K562 (cell line): Measurements from ENCODE around the gene FA2H. TPM values are rescaled to one million over a fixed set of nuclear protein-coding genes. Genes with fewer than 3 reads are reported as not detected.

Experiments used
- BHLHE40 ChIP-seq: IDR thresholded peaks from 2 replicates; pipeline ENCODE4 v1.6.1; 2011; ENCODE audit warnings: low read length, improper control_type of control experiment
- CC2D1A ChIP-seq: fragments of 450-650 bp; IDR thresholded peaks from 2 replicates; pipeline ENCODE4 v1.6.1; 2017; ENCODE audit warnings: mild to moderate bottlenecking
- CREBBP ChIP-seq: IDR thresholded peaks from one replicate; pipeline ENCODE4 v1.6.1; 2012; ENCODE audit warnings: low read depth, mild to moderate bottlenecking, control low read depth, inconsistent platforms, low read length
- ETS2 ChIP-seq: IDR thresholded peaks from 2 replicates; pipeline ENCODE4 v1.6.1; 2016; ENCODE audit warnings: borderline replicate concordance, missing genetic modification characterization, mild to moderate bottlenecking, moderate library complexity, missing compliant biosample characterization; ENCODE audit not compliant: poor library complexity, severe bottlenecking
- KAT2B ChIP-seq: IDR thresholded peaks from one replicate; pipeline ENCODE4 v1.6.1; 2012; ENCODE audit warnings: low read depth, mild to moderate bottlenecking, control low read depth, inconsistent platforms, low read length, moderate library complexity
- NRF1 ChIP-seq, 2 experiments: fragments of 450-650 bp; IDR thresholded peaks in 1 of 2; conservative IDR thresholded peaks in 1 of 2; 2 replicates each; pipeline ENCODE4 v1.6.1; 2014; ENCODE audit warnings: mild to moderate bottlenecking in 2 of 2
- PHTF2 ChIP-seq: fragments of 250-450 bp; sonication (Bioruptor Pico); IDR thresholded peaks from 2 replicates; pipeline ENCODE4 v1.5.0; 2021; ENCODE audit warnings: mild to moderate bottlenecking
- SIN3B ChIP-seq: fragments of 450-650 bp; IDR thresholded peaks from 2 replicates; pipeline ENCODE4 v1.6.1; 2017; ENCODE audit warnings: low read depth, mild to moderate bottlenecking, moderate library complexity
- SIX5 ChIP-seq, 2 experiments: IDR thresholded peaks; 2 replicates each; pipeline ENCODE4 v1.6.1; 2011; ENCODE audit warnings: low read length in 2 of 2, borderline replicate concordance in 1 of 2, low read depth in 1 of 2, mild to moderate bottlenecking in 1 of 2, moderate library complexity in 1 of 2; ENCODE audit not compliant: insufficient read depth in 1 of 2
- TBL1XR1 ChIP-seq, 2 experiments: IDR thresholded peaks; 2 replicates each; pipeline ENCODE4 v1.6.1; 2012; ENCODE audit warnings: improper control_type of control experiment in 2 of 2, low read length in 2 of 2, mild to moderate bottlenecking in 1 of 2
- TEAD1 ChIP-seq, 2 experiments: fragments of 450-650 bp in 1 of 2; sonication (generic) in 1 of 2; formaldehyde crosslinking; IDR thresholded peaks; 2 replicates each; pipeline versions ENCODE4 v1.4.0 to v1.8.0; 2020 to 2022; ENCODE audit warnings: mild to moderate bottlenecking in 2 of 2, missing genetic modification reagents in 1 of 2
- THAP7 ChIP-seq: fragments of 250-450 bp; sonication (Bioruptor Pico); IDR thresholded peaks from 2 replicates; pipeline ENCODE4 v1.5.0; 2021
- TRIM28 ChIP-seq: fragments of 450-650 bp; IDR thresholded peaks from 2 replicates; pipeline ENCODE4 v1.6.1; 2017
- ZC3H8 ChIP-seq: fragments of 450-650 bp; IDR thresholded peaks from 2 replicates; pipeline ENCODE4 v1.6.1; 2017
- ZNF212 ChIP-seq: fragments of 450-650 bp; formaldehyde crosslinking; IDR thresholded peaks from 2 replicates; pipeline ENCODE4 v1.4.0; 2020; ENCODE audit warnings: mild to moderate bottlenecking
- ZNF407 ChIP-seq: fragments of 450-650 bp; IDR thresholded peaks from 2 replicates; pipeline ENCODE4 v1.6.1; 2016; ENCODE audit warnings: low read depth
- ZNF76 ChIP-seq: fragments of 250-450 bp; sonication (Bioruptor Pico); IDR thresholded peaks from 2 replicates; pipeline ENCODE4 v1.4.0; 2020; ENCODE audit warnings: mild to moderate bottlenecking, moderate library complexity, borderline replicate concordance
- ZNF766 ChIP-seq: fragments of 200-800 bp; sonication (Bioruptor generic); conservative IDR thresholded peaks from 2 replicates; pipeline ENCODE4 v1.6.1; 2016; ENCODE audit warnings: missing genetic modification characterization, missing compliant biosample characterization
- polyA plus RNA-seq, 8 experiments: library from polyadenylated mRNA; depleted of rRNA in 4 of 8; stranded (reverse) in 5 of 8; unstranded in 3 of 8; fragments of >200 nt; fragmentation: Nextera tagmentation in 2 of 8; fragmentation: Illumina TruSeq in 1 of 8; extraction: Ambion mirVana in 2 of 8; extraction: Trizol in 1 of 8; gene quantifications; 2 replicates each; pipeline versions ENCODE4 v1.2.1 to v1.2.3, GENCODE V29; 2011 to 2014; ENCODE audit warnings: inconsistent platforms in 1 of 8, missing spikeins in 1 of 8
- total RNA-seq, 7 experiments: library from RNA; depleted of rRNA in 6 of 7; stranded (reverse); fragments of >200 nt in 6 of 7; fragmentation: Illumina TruSeq in 2 of 7; extraction: Trizol in 2 of 7; gene quantifications; 2 replicates each; pipeline versions ENCODE4 v1.2.1 to v1.2.3, GENCODE V29; 2011 to 2021; ENCODE audit warnings: low replicate concordance in 1 of 7
- TF ChIP-seq, protein P1 (sequence below): fragments of 450-650 bp; conservative IDR thresholded peaks from 2 replicates; pipeline ENCODE4 v1.6.1; 2016; ENCODE audit warnings: missing genetic modification characterization, low read depth, mild to moderate bottlenecking, missing compliant biosample characterization, moderate library complexity

FA2H gene
- total and polyA plus RNA-seq, 9 of the 15 experiments (the other 6 are each of a cell fraction or from before 2014, with no cell fraction given) = not detected

GRCh38 chr16:74700438-74701225 is 74.0 kb downstream of the FA2H start, which contains the start of gene MLKL (continued):
- TF ChIP-seq ETS2 (no peak), THAP7 (CRISPR knock-in tag) (no peak), CREBBP (no peak), TBL1XR1 (IDR thresholded peaks at IDR 0.05; ENCODE audit: low read length in 2 of 2) (no peak), SIN3B (no peak), ZC3H8 (no peak), SIX5 (IDR thresholded peaks at IDR 0.05; ENCODE audit: borderline replicate concordance in 1 of 2, insufficient read depth in 1 of 2, low read depth in 1 of 2, low read length in 2 of 2) (no peak), BHLHE40 (no peak), PHTF2 (CRISPR knock-in tag) (no peak), KAT2B (no peak), CC2D1A (no peak), ZNF76 (CRISPR knock-in tag) (no peak), TRIM28 (no peak), NRF1 (conservative IDR thresholded peaks at IDR 0.05 in 1 of 2, IDR thresholded peaks at IDR 0.05 in 1 of 2) (peak in 1 of 2 experiments; percentile 22; a peak in 1 of 4 replicates), ZNF407 (no peak), ZNF212 (CRISPR knock-in tag) (no peak), TEAD1 (CRISPR knock-in tag; IDR thresholded peaks at IDR 0.05) (0 out of 4 replicates have a peak, but pooled peaks of 1 of the 2 experiments have one; percentile 41), ZNF766 (CRISPR knock-in tag) (no peak)
- TF ChIP-seq, protein P1, sequence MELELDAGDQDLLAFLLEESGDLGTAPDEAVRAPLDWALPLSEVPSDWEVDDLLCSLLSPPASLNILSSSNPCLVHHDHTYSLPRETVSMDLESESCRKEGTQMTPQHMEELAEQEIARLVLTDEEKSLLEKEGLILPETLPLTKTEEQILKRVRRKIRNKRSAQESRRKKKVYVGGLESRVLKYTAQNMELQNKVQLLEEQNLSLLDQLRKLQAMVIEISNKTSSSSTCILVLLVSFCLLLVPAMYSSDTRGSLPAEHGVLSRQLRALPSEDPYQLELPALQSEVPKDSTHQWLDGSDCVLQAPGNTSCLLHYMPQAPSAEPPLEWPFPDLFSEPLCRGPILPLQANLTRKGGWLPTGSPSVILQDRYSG (tag) = no peak
